Cardiac atrium fibroblast (primary cell): ENCODE measurements around the gene KIF26B. TPM values are rescaled to one million over a fixed set of nuclear protein-coding genes. Genes with fewer than 3 reads are reported as not detected.

Source experiments
- total RNA-seq: library from RNA; depleted of rRNA; stranded (reverse); fragments of >200 nt; gene quantifications from 2 replicates; pipeline ENCODE4 v1.2.3, GENCODE V29; 2015

The KIF26B gene
- total RNA-seq = 0.36 and 0.65 TPM in 2 replicates

DNA sequence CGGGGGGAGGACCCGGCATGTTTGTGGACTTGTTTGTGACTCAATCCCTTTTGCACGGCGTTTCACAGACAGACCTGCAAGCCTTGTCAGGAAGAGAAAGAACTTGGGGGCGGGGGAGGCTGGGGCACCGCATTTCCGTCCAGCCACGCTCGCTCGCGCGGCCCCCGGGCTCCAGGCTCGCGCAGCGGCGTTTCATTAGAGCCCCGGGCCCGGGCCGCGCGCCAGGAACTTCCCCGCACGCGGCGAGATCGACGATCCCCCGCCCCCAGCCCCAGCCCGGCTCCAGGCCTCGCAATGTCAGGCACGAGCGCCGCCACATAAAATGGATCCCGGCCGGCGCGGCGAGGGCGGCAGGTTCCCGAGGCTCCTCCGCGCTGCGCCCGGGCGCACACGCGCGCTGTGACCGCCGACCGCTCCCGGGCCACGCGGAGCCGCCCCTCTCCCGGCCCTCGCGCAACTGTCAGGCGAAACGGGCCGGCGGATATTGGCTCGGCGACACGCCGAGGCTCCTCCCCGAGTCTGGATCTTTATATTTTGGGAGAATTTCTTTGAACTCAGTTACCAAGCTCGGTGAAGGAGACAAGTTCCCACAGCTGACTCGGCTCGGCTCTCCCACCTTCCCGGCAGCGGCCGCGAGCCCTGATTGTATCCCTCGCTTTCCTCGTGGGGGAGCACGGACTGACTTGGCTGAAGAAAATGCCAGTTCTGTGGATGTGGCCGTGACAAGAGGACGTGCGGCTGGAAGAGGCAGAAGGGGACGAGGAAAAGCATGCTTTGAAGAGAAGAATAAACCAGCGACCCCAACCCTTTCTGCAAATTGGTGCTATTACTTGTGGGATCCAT is at the start of gene KIF26B:
KIF26B (plus strand) TSS at position 557 of the 843 bp plus-strand sequence. CDS start 440 bp downstream, outside the sequence.

